ENCODE data around the gene CHST11.

DNA sequence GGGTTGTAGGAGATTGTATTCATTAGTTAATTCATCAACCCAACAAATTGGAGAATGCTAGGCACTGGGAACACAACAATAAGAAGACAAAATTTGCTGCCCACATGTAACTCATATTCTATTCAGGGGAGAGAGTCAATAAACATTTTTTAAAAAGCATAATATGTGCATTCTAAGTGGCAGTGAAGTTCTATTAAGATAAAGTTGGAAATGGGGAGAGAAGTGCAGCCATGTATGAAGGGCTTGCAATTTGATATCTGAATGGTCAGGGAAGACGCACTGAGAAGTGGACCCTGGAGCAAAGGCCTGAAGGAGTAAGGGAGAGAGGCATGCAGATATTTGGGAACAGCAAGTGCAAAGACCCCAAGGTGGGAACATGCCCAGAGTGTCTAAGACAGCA lies 40.2 kb upstream of the CHST11 start:
- TF ChIP-seq CTCF (IDR thresholded peaks at IDR 0.05) (no peak), EZH2 (IDR thresholded peaks at IDR 0.05) (no peak)

Measured in neural progenitor cell (in vitro differentiated cells).